ENCODE results near the gene PYCARD. TPM values are rescaled to one million over a fixed set of nuclear protein-coding genes. Genes with fewer than 3 reads are reported as not detected.
A peak's percentile ranks its signal among the peaks of the same experiment; 100 is the strongest.

Gene PYCARD
- total and polyA plus RNA-seq, 10 donors: 68.0 to 135 (median 99.7) TPM

GRCh38 chr16:31216422-31217135 is 14.0 kb upstream of the PYCARD start, which contains the start of gene PYDC1:
Gene PYDC1, minus strand, starts transcription at chr16:31217135. Its CDS starts 107 bp downstream, at chr16:31217028.
- intact Hi-C loops (cut with DNase I; ENCODE audit: low total_unique reads): no loop called here
- Histone ChIP-seq H3K4me3 (peak within 1 kb of the TSS in 7 of 8 donors; percentile 18 to 73 (median 45)), H3K27me3 (replicated peaks in 1 of 7) (peaks cover 3 to 79% (median 34%) of the 10 kb centered on the region in 7 donors), H3K36me3 (no peaks in the 10 kb centered on the region), H3K27ac (peak within 1 kb of the TSS in 1 of 8 donors; percentile 69), H3K9me3 (no peaks in the 10 kb centered on the region), H3K4me1 (peaks cover 25 to 45% (median 37%) of the 10 kb centered on the region in 6 donors)
- TF ChIP-seq CTCF (IDR thresholded peaks at IDR 0.05 in 8 of 11, conservative IDR thresholded peaks at IDR 0.05 in 3 of 11): no peak
- peak in 2 of 3 donors; percentile 29 to 43 for TF ChIP-seq POLR2AphosphoS5 (IDR thresholded peaks at IDR 0.05)
- 3 to 10% (median 4%) methylated on average over 46 to 52 of the region's 52 CpGs for WGBS, 5 donors
- peak; percentile 82 for DNase-seq

GRCh38 chr16:31215287-31216162 is 13.0 kb upstream of the PYCARD start:
- H3K9me3 ChIP-seq: no peaks in the 10 kb centered on the region
- 1 to 2% (median 1%) methylated on average over 42 to 63 of the region's 63 CpGs for WGBS, 5 donors
- TF ChIP-seq CTCF (IDR thresholded peaks at IDR 0.05 in 8 of 11, conservative IDR thresholded peaks at IDR 0.05 in 3 of 11) (no peak), POLR2A (IDR thresholded peaks at IDR 0.05) (no peak), POLR2AphosphoS5 (IDR thresholded peaks at IDR 0.05) (peak in 2 of 3 donors; percentile 66 to 79)
- H3K27ac ChIP-seq: peak overlapping the region in 6 of 8 donors; percentile 8 to 69 (median 48)
- DNase-seq: peak; percentile 87
- intact Hi-C loops (cut with DNase I; ENCODE audit: low total_unique reads): no loop called here
- peak overlapping the region; percentile 16 to 73 (median 44) for H3K4me3 ChIP-seq
- H3K27me3 ChIP-seq (replicated peaks in 1 of 7): peaks cover 3 to 70% (median 34%) of the 10 kb centered on the region in 7 donors
- H3K4me1 ChIP-seq: peaks cover 25 to 45% (median 37%) of the 10 kb centered on the region in 6 donors
- H3K36me3 ChIP-seq: no peaks in the 10 kb centered on the region

- peak in 1 of 11 experiments; percentile 4 for TF ChIP-seq CTCF (IDR thresholded peaks at IDR 0.05 in 8 of 11, conservative IDR thresholded peaks at IDR 0.05 in 3 of 11)
- TF ChIP-seq POLR2AphosphoS5 (IDR thresholded peaks at IDR 0.05): no peak
- no peak for TF ChIP-seq POLR2A (IDR thresholded peaks at IDR 0.05)
- intact Hi-C loops (cut with DNase I; ENCODE audit: low total_unique reads): no loop called here
- WGBS, 5 donors: 0 to 26% (median 14%) methylated on average over 13 to 58 of the region's 58 CpGs
- DNase-seq: peak; percentile 81
- Histone ChIP-seq H3K27ac (peak overlapping the region in 5 of 8 donors; percentile 8 to 69 (median 46)), H3K36me3 (no peaks in the 10 kb centered on the region), H3K27me3 (replicated peaks in 1 of 7) (peaks cover 3 to 63% (median 34%) of the 10 kb centered on the region in 7 donors), H3K9me3 (no peaks in the 10 kb centered on the region), H3K4me3 (peak overlapping the region in 7 of 8 donors; percentile 36 to 73 (median 45)), H3K4me1 (peaks cover 25 to 45% (median 37%) of the 10 kb centered on the region in 6 donors)
Observed at GRCh38 chr16:31214708-31215286, 12.2 kb upstream of the PYCARD start.

Data from spleen (tissue), 11 donors.